GM19239 (cell line): Measurements from ENCODE around the gene NPHS2.

Experiments used
- DNase-seq: peaks from one replicate; pipeline ENCODE4 v3.0.0; 2011; ENCODE audit warnings: low spot score; ENCODE audit not compliant: insufficient read length
- FAIRE-seq: peaks from 2 replicates; lab custom pipeline; 2011; peaks lifted over from hg19 to GRCh38; lab: Jason Lieb, UNC

The NPHS2 gene

GRCh38 chr1:179575497-179576314, at the start of gene NPHS2:
TSS of gene NPHS2 (minus strand) at chr1:179575948. CDS start at chr1:179575864, 84 bp downstream.
- DNase-seq = no peak
- FAIRE-seq = no peak

- FAIRE-seq (no peak), DNase-seq (no peak)
Observed at GRCh38 chr1:179612361-179612760, 36.6 kb upstream of the NPHS2 start.

GRCh38 chr1:179601093-179601492, 25.3 kb upstream of the NPHS2 start:
- DNase-seq (no peak), FAIRE-seq (no peak)

GRCh38 chr1:179599623-179600249, 24.0 kb upstream of the NPHS2 start:
- FAIRE-seq (no peak), DNase-seq (no peak)

- FAIRE-seq = no peak
- no peak for DNase-seq
Observed at GRCh38 chr1:179598631-179599030, 22.9 kb upstream of the NPHS2 start.

- DNase-seq (no peak), FAIRE-seq (no peak)
Observed at GRCh38 chr1:179591592-179592580, 16.1 kb upstream of the NPHS2 start, which contains the start of gene TDRD5. TSS of gene TDRD5 (plus strand) at chr1:179591832. CDS start at chr1:179592616, 784 bp downstream.

- FAIRE-seq = no peak
Observed at GRCh38 chr1:179591253-179591591, 15.5 kb upstream of the NPHS2 start.

GRCh38 chr1:179590671-179591070, 14.9 kb upstream of the NPHS2 start:
- FAIRE-seq = no peak
- no peak for DNase-seq

More at GRCh38 chr1:179591253-179591591, 15.5 kb upstream of the NPHS2 start:
- no peak for DNase-seq

GRCh38 chr1:179589509-179589908, 13.8 kb upstream of the NPHS2 start:
- no peak for FAIRE-seq
- DNase-seq = no peak

GRCh38 chr1:179588425-179589024, 12.8 kb upstream of the NPHS2 start:
- DNase-seq = no peak
- FAIRE-seq = no peak

- FAIRE-seq (no peak), DNase-seq (no peak)
Observed at GRCh38 chr1:179587336-179587735, 11.6 kb upstream of the NPHS2 start.

- FAIRE-seq = no peak
Observed at GRCh38 chr1:179586107-179586823, 10.5 kb upstream of the NPHS2 start.

GRCh38 chr1:179583771-179584320, 8.1 kb upstream of the NPHS2 start:
- FAIRE-seq = no peak
- DNase-seq = no peak

More at GRCh38 chr1:179586107-179586823, 10.5 kb upstream of the NPHS2 start:
- DNase-seq = no peak

GRCh38 chr1:179576509-179576908, 761 bp upstream of the NPHS2 start:
- no peak for FAIRE-seq
- DNase-seq = no peak

- FAIRE-seq = no peak
- DNase-seq = no peak
Observed at GRCh38 chr1:179558078-179558477, 17.7 kb downstream of the NPHS2 start.

GRCh38 chr1:179554427-179554826, 21.3 kb downstream of the NPHS2 start:
- no peak for DNase-seq
- no peak for FAIRE-seq

GRCh38 chr1:179550746-179551682, 24.7 kb downstream of the NPHS2 start:
- DNase-seq (no peak), FAIRE-seq (no peak)

- DNase-seq (no peak), FAIRE-seq (no peak)
Observed at GRCh38 chr1:179549368-179549700, 26.4 kb downstream of the NPHS2 start.
